ENCODE measurements around the gene PDGFRB.
A peak's percentile ranks its signal among the peaks of the same experiment; 100 is the strongest.

PDGFRB gene

DNA sequence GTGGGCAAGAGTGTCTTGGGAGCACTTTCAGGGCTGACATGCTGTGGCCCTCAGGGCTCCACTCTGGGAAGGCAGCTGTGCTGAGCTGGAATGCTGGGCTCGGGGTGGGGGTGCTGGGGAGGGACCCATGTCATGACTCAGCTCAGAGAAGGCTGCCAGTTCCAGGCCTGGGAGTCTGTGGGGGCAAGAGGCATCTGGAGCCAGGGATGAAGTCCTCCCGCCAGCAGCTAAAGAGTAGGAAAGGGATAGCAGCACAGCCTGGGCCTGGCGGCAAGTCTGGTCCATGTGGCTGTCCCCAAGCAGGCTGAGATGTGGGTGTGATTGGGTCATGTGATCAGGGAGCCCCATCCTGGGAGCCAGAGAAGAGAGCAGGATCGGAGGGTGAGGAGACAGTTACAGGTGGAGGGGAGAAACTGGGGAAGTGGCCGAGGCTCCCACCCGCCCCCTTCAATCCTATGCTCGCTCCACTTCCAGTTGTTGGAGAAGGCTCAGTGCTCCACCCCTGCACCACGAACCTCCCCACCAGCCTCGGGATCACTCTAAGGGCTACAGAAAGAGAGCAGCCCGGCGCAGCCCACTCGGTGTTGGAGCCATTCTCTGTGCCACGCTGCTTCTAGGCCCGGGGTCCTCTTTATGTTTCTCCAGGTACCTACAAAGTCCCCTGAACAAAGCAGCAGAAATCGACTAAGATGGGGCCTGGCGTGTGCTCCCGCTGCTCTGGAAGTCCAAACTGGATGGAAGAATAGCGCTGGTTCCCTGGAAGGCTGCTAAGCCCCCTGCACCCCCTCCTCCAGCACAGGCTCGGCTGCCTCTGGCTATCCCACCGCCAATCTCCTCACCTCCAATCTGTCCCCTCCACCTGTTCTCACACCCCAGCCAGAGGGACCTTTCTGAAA is 12.0 kb downstream of the PDGFRB start:
- no peak for FAIRE-seq

DNA sequence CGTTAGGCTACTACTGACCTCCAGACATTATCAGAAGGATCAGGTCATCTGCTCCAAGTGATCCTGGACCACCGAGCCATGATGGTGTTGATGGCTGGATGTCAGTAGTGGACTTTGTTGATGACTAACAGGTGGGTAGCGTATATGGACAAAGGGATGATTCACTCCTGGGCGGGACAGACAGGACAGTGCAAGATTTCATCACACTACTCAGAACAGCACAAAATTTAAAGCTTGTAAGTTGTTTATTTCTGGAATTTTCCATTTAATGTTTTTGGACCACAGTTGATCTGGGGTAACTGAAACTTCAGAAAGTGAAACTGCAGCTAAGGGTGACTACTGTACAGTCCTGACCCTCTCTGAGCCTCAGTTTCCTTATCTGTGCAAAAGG is 12.7 kb downstream of the PDGFRB start:
- FAIRE-seq: no peak

DNA sequence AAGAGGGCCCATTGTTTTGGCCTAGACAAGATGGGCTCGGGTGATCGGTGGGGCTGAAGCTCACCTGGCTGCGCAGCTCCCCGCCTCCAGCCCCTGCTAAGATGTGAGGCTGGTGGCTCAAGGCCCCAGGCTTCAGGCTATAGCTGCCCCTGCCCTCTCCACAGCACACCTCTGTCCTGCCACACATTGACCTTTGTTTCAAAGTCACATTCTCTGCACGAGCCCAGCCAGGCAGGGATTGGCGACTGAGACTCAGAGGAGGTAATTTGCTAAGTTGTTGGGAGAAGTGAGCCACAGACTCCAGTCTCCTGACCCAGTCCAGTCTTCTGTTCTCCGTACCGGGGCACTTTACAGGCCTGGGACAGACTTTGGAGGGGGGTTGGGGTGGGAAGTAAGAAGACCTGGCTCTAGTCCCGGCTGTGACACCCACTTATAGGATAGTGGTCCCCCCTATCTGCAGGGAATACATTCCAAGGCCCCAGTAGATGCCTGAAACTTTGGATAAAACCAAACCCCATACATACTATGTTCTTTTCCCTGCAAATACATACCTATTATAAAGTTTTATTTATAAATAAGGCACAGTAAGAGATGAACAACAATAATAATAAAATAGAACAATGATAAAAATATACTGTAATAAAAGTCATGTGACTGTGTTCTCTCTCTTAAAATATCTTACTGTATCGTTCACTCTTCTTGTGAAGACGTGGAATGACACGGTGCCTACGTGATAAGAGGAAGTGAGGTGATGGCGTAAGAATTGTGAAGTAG is 13.3 kb downstream of the PDGFRB start:
- FAIRE-seq: no peak

DNA sequence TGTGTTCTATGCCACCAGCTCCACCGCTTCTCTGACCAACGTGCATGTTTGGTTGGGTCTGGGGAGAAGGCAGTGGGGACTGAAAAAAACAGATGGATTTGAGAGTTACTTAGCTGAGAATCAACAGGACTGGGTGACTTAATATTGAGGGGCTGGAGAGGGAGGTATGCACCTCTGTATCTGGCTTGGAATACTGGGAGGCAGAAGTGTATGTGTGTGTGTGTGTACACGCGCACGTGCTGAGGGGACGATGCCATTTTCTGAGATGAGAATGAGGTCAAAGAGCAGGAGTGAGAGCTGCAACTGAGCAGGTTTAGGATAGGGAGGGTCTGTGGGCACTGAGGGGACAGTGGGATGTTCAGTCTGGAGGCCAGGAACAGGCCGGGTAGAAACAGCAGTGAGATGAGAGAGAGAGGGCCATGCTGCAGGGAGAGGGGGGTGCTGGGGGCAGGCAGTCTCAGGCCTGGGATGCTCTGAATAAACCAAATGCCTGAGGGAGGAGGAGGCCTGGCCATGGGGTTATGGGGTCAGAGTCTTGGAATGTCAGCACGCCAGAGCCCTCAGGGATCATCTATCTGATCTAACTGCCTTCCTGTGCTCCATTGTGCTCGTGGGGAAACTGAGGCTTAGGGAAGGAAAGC is 14.0 kb downstream of the PDGFRB start:
- FAIRE-seq: no peak

DNA sequence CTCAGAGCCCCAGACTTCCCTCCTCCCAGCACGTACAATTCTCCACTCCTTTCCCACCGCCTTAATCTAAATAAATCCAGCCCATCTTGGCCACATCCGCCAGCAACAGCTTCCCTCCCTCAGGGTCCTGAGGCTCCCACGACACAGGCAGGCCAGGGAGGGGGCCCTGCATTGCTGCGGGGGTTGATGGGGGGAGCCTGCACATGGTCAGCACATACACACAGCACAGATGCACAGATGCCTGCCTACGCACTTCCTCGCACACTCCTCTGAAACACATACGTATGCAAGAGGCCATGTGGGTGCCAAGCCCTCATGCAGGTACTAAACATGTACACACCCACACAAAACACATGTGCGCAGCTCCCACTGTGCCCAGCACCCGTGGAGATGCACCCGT is 14.8 kb downstream of the PDGFRB start:
- no peak for FAIRE-seq

DNA sequence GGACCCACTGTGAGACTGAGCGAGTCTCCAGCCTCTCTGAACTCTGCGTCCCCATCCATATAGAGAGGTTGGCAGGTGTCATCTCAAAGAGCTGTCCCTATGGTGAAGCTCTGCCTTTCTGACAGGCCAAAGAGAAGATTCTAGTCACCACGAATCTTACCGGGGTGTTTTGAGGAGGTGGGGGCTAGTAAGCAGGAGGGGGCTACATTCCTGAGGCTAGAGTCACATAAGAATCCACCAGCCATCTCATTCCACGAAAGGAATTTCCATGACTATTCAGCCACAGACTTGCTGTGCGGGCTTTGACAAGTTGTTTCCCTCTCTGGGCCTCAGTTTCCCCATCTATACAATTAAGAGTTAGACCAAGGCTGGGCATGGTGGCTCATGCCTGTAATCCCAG is 16.3 kb downstream of the PDGFRB start:
- FAIRE-seq: no peak

DNA sequence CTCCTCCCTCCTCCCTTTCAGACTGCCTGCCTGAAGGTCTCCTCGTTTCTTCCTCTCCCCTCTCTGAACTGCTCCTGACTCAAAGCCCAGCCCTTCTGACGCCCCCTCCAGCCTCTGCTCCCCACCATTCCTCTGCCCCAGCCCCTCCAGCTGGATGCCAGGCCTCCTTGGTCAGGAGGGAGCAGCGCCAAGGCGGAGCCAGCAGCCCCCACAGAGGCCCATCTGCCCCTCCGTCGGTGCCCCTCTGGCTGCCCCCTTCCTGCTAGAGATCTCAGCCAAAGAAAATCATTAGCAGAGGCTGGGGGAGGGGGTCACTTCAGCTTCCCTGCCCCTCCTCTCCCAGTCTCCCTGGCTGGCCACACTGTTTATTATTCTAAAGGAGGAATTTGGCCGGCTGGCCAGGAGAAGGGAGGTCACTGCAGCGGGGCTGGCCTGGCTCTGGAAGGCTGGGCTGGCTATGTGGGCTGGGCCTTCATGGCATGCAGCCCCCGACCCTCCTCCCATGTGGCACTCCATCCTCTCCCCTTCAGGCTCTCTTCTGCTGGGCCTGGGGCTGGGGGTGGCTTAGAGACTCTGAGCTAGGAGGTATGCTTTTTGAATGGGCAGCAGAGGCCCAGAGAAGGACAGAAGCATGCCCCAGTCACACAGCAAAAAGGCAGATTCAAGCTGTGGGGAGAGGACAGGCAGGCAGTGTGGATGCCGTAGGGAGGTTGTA is 16.9 kb downstream of the PDGFRB start:
- peak; percentile 3 for FAIRE-seq

DNA sequence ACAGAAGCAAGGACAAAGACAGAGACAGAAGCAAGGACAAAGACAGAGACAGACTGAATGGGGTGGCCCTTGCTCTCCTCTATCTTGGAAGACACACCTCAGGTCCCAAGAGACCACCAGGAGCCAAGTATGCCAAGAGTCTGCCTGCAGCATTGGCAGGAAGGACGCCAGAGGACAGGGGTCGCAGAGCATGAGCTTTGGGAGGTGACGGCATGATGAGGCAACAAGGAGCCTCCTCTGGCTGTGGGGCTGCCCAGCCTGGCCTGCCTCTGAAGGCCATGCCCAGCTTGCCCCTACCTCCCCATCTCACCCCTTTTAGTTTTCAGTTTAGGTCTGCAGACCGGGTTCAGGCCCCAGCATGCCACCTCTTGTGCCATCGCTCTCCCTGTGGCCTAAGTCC is 17.6 kb downstream of the PDGFRB start:
- FAIRE-seq: no peak

DNA sequence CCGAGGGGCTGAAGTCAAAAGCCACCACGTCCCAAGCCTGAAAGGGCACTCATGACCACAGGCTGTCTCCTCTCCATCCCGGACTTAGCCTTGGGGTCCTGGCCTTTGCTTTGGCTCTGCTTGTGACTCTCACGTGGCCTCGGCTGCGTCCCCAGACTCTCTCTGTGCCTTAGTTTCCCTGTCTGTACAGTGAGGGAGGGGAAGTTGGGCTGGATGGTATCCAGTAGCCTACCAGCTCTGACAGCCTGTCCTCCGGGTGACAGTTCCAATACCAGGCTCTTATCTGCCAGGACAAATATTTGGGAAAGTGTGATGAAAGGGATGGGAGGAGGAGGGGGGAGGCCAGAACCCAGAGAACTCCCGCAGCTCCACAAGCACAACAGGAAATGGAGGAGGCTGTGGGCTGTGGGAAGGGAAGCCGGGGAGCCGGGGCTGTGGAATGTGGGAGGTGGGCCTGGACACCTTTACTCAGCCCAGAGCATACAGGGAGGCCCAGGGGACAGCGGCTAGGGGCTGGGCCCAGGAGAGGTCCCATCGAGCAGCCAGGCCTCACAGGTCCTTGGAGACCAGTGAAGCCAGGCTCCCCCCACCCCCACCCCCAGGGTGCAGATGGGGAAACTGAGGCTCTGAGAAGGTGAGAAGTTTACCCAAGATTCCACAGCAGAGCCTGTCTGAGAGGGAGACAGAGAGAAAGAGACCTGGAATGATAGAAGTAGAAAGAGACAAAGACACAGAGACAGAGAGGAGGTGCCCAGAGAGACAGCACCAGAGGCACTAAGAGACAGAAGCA is 18.3 kb downstream of the PDGFRB start:
- FAIRE-seq: no peak

DNA sequence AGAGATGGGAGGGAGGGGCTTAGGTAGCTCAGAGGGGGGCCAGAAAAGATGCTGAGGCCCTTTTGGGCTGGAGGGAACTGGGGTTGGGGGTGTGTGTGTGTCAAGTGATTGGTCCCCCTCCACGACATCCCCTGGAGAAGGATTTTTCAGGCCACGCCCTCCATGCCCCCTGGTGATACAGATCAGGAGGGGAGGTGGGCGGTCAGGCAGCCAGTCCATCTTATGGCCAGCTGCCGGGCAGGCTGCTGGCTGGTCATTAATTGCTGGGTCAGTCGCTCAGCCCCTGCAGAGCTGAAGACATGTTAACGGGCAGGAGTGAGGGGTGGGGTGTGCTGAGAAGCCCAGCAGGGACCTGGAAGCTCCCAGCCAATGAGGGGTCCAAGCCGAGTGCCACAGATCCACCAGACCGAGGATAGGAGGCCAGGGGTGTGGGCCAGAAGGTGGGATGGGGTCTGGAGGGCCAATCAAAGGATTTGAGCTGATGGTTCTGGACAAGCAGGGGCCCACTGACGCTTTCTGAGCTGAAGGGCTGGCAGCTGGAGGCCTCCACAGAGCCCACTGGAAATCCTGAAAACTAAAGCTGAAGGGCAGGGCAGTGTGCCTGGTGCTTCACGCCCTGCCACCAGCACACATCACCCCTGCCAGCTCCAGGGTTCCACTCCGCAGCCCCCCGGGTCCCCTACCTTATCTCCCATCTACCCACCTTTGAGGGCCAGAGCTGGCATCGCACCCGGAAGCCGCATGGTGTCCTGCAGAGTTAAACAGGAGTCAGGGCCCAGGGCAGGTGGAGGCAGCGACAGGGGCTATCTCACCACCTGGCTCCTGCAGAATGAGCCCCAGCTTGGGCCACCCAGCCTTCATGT is 19.1 kb downstream of the PDGFRB start:
- FAIRE-seq: no peak

DNA sequence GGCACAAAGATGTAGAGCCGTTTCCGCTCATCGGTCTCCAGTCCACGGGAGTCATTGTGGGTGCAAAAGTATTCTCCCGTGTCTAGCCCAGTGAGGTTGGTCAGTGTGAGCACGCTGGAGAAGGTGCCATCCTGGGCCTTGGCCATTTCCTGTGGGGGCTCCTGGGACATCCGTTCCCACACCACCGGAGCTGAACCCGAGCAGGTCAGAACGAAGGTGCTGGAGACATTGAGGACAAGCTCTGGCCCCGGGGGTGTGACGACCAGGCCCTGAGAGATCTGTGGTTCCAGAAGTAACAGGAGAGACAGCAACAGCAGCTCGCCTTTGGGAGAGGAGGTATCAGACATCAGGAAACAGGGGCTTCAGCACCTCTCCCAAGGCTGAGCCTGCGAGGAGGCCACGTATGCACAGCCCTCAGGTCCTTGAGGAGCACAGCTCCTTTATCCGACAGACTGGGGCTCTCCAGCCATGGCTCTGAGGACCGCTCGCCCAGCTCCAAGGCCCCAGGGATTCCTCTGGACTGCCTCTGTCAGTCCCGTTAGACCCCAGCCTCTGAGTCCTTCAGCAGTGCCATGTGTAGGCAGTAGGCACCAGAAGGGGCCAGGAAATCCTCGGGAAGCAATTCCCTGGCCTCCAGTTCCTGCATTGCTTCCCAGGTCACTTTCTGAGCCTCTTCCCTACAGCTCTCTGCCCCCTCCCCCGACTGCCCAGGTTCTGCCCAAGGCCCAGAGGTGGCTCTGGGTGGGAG is 19.9 kb downstream of the PDGFRB start:
- no peak for FAIRE-seq

DNA sequence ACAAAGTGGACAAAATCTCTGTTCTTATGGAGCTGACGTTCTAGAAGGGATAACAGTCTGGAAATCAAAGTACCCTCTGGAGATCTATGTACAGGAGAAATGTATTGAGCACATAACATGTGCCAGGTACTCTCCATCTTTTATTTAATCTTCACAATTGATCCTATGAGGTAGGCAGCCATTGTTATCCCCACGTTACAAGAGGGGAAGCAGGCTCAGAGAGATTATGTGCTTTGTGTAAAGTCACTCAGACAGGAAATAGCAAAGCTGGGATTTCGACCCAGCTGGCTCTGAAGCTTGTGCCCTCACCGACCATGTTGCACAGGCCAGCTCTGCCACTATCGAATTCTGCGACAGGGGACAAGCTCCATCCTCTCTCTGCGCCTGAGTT is 21.5 kb downstream of the PDGFRB start:
- FAIRE-seq: no peak

DNA sequence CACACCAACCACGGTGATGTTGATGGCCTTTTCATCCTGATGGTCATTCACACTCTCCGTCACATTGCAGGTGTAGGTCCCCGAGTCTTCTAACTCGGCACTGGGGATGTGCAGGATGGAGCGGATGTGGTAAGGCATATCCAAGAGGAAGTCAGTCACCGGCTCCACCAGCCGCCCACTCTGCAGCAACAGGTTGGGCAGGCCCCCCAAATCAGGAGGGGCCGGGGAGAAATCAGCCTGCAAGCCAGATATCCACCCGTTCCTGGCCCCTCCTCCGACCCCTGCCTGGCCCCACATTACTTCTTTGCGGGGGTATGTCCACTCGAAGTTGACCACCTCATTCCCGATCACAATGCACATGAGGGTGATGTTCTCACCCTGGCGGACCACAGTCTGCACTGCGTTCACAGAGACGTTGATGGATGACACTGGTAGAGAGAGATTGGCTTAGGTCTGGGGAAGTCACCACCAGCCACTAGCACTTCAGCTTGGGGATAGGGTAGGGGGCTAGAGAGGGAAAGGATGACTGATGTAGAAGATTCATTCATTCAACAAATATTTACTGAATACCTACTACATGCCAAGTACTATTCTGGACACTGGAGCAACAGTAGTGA is 22.0 kb downstream of the PDGFRB start:
- no peak for FAIRE-seq

DNA sequence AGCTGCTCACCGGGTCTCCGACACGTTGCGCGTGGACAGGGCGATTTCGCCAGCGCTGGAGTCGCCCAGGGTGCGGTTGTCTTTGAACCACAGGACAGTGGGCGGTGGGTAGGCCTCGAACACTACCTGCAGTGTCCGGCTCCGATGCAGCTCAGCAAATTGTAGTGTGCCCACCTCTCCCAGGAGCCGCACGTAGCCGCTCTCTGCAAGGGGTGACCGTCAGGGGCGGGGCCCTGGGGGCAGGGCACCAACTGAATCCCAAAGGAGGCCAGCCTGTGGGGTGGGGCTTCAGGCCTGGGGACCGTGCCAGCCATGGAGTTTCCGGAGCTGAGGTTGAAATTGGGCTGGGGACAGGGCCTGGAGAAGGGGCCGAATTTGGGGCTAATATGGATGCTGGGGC is 22.9 kb downstream of the PDGFRB start:
- no peak for FAIRE-seq

DNA sequence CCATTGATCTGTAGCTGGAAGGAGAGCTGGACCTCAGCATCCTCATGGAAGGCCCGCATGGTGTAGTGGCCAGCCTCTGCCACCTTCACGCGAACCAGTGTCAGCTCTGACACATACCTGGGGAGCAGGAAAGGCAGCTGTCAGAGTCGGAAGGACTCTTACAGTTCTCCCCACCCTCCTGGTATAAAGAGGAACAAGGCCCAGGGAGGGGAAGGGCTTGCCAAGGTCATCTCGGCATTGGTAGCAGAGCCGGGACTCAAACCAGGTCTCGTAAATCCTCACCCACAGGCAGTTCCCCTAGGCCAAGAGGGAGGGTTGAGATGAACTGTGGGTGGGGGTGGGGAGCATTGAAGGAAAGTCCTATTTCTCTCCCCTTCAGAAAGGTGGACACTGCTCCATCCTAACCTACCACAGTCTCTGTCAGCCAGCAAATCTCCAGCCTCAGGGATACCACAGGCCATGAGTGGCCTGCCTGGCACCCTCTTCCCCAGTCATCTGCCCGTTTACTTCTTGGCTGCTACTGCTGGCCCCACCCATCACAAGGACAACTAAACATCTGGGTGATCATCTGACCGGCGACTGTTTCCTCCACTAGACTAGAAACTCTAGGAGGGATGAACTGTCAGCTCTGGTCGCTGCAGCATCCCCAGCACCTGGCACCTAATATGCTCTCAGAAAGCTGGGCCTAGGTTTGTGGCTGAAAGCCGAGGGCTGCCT is 23.5 kb downstream of the PDGFRB start:
- FAIRE-seq: no peak

DNA sequence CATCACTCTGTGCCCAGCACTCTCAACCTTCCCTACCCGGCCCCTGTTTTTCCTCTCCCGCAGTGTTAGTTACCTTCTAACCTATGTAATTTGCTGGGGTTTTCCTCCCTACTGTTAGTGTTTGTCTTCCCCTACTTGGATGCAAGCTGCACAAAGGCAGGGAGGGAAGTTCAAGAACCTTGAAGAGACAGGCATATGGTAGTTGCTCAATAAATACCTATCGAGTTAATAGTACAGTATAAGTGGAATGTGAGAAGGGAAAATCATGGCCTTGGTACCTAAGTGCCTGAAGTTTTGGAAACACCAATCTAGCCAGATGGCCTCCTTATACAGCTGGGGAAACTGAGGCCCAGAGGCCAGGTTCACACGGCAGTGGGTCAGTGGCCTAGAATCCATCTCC is 24.2 kb downstream of the PDGFRB start:
- no peak for FAIRE-seq

DNA sequence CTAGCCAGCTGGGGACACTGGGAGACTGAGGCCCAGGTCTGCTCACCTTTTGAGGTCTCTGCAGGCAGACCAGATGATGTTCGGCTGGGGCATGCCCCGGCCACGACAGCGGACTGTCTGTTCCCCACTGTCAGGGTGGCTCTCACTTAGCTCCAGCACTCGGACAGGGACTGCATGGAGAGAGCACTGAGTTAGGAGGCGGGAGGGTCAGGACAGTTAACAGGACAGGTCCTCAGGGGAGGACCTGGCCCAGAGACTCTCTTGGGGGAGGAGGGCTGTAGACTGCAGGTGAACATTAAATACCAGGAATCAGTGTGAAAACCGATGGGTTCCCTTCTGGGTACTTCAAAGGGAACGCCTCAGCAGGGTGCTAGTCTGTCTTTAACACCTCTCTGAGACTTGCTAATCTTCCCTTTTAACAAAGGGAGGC is 25.1 kb downstream of the PDGFRB start:
- no peak for FAIRE-seq

DNA sequence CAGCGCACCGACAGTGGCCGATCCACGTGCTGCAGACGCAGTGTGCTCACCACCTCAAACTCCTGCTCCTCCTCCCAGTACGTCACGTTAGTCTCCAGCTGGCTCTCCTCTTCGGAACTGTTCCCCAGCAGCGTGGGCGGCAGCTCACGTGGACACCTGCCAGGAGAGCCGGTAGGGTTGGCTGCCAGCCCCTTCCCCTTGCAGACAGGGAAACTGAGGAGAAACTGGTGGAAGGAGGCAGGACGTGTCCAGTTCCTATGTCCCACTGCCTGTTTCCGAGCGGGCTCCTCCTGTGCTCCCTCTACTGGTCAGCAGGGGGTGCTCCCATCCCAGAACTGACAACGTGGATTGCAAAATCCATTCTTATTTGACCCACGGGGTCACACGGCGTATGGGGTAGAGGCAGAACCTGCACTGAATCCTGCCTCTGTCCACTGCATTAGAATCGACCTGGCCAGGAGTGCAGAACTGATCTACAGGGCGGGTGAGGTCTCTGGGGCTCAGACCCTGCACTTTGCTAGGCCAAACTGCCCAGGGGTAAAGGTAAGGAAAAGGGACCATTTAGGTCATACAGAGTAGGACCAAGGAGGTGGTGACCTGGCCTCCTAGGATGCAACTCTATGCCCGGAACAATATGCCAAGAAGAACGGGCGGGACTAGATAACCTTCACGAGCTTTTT is 25.7 kb downstream of the PDGFRB start:
- FAIRE-seq: no peak

DNA sequence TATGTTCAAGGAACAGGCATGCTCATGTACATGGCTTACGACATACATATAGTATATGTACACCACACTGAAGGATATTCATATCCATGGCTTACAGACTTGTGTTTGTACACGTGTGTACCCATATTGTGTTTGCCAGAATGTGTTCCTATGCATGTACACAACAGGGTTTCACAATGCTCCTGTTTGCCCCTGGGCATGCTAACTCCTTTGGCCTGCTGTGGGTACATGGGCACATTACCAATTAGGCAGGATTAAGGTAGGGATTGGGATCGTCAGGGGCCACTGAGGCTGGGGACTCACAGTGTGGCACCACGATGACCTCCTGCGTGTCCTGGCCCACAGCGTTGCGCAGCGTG is 26.2 kb downstream of the PDGFRB start:
- no peak for FAIRE-seq
